GM21381 (cell line): ENCODE data around the gene FAM120AOS.

Source experiments
- ATAC-seq: cut with Tn5 transposase; IDR thresholded peaks from one replicate; pipeline ENCODE4 v1.9.1; 2021; ENCODE audit warnings: mild to moderate bottlenecking, moderate library complexity; ENCODE audit not compliant: unreplicated experiment

FAM120AOS gene

GRCh38 chr9:93467462-93467861 lies 14.1 kb upstream of the FAM120AOS start:
- no peak for ATAC-seq

- ATAC-seq, result no peak
Observed at GRCh38 chr9:93467062-93467416, 13.7 kb upstream of the FAM120AOS start.

GRCh38 chr9:93466416-93467061 lies 13.2 kb upstream of the FAM120AOS start:
- no peak for ATAC-seq

GRCh38 chr9:93465855-93466254 lies 12.5 kb upstream of the FAM120AOS start:
- no peak for ATAC-seq

- no peak for ATAC-seq
Observed at GRCh38 chr9:93464876-93465275, 11.5 kb upstream of the FAM120AOS start.

- no peak for ATAC-seq
Observed at GRCh38 chr9:93464395-93464794, 11.0 kb upstream of the FAM120AOS start.

GRCh38 chr9:93463638-93464248 lies 10.4 kb upstream of the FAM120AOS start:
- ATAC-seq, result no peak

- ATAC-seq, result no peak
Observed at GRCh38 chr9:93461821-93462220, 8.4 kb upstream of the FAM120AOS start.

- ATAC-seq, result no peak
Observed at GRCh38 chr9:93461414-93461743, 8.0 kb upstream of the FAM120AOS start.

- no peak for ATAC-seq
Observed at GRCh38 chr9:93460689-93461413, 7.5 kb upstream of the FAM120AOS start.

- ATAC-seq, result no peak
Observed at GRCh38 chr9:93459432-93459847, 6.1 kb upstream of the FAM120AOS start.

GRCh38 chr9:93458712-93459111 lies 5.3 kb upstream of the FAM120AOS start:
- ATAC-seq, result no peak

GRCh38 chr9:93457006-93457405 lies 3.6 kb upstream of the FAM120AOS start:
- no peak for ATAC-seq

- ATAC-seq, result no peak
Observed at GRCh38 chr9:93456504-93456903, 3.1 kb upstream of the FAM120AOS start.

GRCh38 chr9:93456022-93456421 lies 2.6 kb upstream of the FAM120AOS start:
- no peak for ATAC-seq

GRCh38 chr9:93452710-93453046 lies 703 bp downstream of the FAM120AOS start:
- ATAC-seq, result no peak

GRCh38 chr9:93451849-93452709 lies 1.3 kb downstream of the FAM120AOS start:
- ATAC-seq, result no peak

GRCh38 chr9:93450945-93451815 lies 2.2 kb downstream of the FAM120AOS start, which contains the start of gene FAM120A:
FAM120A (plus strand) TSS chr9:93451685; CDS start chr9:93451916, 231 bp downstream.
- peak; percentile 53 for ATAC-seq

GRCh38 chr9:93447655-93448054 lies 5.7 kb downstream of the FAM120AOS start:
- ATAC-seq, result no peak

GRCh38 chr9:93446073-93446472 lies 7.3 kb downstream of the FAM120AOS start:
- ATAC-seq, result no peak
